AG10803 (cell line): ENCODE data around the gene CELSR1.

ENCODE experiments used
- DNase-seq: peaks from one replicate; pipeline ENCODE4 v3.0.0; 2010; ENCODE audit warnings: low read depth
- H3K4me3 ChIP-seq: 2 replicates; pipeline ENCODE4 v1.5.1; 2011; ENCODE audit warnings: mild to moderate bottlenecking, low read length, control low read depth
- CTCF ChIP-seq: conservative IDR thresholded peaks from 2 replicates; pipeline ENCODE4 v1.5.1; 2011; ENCODE audit warnings: mild to moderate bottlenecking, low read length, control low read depth, inconsistent platforms

The CELSR1 gene

DNA sequence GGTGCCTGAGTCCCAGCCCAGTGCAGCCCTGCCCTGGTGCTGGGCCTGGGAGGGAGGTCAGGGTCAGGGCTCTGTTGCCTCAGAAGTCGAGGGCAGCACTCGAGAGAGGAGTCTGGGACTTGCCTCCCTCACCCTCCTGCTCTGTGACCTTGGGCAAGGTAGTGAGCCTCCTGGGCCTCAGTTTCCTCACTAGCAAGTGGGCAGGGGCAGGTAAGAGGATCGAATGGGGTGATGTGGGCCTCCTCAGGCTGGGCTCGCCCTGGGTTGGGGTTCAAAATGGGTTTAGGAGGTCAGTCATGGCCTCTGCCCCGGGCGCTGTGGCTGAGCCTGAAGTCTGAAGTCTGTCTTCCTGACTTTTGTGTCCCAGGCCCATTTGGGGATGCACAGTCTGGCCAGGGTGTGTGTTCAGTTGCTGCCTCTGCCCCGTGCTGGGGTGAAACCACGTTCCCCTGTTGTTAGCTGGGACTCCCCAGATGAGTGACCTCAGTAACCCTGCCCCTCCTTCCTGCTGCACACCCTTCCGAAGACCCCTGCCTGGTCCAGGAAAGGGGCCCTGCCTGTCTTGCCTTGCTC is 40.9 kb upstream of the CELSR1 start:
- DNase-seq: no peak
- TF ChIP-seq CTCF: no peak
- H3K4me3 ChIP-seq: peak overlapping the region; percentile 72

DNA sequence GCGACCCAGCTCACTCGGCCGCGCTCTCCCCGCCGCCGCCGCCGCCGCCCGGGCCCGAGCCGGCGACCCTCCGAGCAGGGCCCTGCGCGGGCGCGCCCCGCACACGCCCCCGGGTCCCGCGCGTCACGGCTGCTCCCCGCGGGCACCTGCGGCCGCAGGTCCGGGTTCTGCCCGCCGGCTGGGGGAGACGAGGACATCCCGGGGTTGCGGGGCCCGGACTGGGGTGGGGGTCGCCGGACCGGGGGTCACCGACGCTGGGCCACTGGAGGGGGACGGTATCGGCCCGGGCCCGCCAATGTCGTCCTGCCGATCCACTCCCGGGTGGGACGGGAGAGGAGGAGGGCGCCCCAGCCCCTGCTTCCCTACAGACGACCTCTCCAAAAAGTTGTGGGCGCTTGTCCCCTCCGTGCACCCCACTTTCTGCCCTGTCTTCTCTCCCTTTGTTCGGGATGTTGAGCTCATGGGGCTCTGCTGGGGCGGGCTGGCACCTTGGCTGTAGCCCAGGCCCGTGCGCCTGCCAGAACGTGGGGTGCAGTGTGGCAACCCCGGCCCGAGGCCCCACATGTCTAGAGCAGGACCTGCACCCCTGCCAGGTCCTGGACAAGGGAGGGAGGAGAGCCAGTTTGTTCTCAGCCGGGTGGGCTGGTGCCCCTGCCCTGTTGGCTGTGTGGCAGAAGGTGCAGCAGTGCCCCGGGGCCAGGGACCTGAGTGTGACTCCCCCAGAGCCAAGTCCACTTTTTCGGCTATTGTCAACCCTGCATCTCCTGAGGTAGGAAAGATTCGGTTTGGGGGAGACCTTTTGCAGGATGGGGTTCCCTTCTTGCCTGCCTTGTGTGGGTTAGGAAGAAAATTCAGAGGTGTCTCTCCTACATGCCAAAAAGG is 40.2 kb upstream of the CELSR1 start:
- no peak for DNase-seq
- no peak for TF ChIP-seq CTCF
- peak overlapping the region; percentile 72 for H3K4me3 ChIP-seq

- peak overlapping the region; percentile 72 for H3K4me3 ChIP-seq
- no peak for TF ChIP-seq CTCF
- DNase-seq: peak; percentile 44
Measured at GRCh38 chr22:46576556-46577367, 39.3 kb upstream of the CELSR1 start.

GRCh38 chr22:46575911-46576555 is 38.6 kb upstream of the CELSR1 start:
- H3K4me3 ChIP-seq: peak overlapping the region; percentile 52
- DNase-seq: no peak
- TF ChIP-seq CTCF: no peak

DNA sequence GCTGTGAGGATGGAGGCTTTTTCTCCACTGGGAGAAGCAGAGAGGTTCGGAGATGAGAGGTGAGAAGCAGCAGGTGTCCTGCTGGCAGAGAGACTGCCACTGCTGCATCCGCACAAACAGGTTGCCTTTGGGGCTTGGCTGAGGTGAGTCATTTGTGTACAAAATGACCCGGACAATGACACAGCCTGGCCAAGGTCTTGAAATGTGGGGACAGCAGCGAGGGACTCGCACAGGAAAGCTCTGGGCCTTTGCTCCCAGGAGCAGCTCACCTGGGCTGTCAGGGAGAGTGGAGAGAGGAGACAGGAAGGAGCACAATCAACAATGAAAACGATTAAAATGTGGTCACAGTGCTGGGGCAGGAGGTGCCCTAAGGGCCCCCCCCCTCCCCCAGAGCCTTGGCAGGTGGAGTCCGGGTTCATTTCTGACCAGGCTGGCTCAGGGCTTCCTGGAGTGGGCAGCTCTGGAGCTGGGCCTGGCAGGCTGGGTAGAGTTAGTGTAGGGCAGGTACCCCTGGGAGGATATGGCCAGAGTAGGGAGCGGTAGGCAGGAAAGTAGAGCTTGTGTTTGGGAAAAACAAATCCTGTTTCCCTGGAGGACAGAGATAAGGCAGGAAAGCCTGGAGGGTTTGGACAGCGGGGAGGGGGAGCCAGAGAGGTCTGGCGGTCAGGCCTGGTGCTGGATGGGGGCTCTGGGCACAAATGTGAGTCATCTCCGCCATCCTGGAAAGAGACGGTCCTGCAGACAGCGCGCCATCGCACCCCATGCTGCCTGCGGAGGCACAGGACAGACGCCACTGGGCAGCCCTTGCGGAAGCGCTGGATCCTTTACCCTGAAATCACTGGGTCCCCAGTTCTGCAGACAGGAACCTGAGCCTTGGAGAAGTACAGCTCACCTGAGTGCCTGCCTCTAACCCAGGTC is 37.8 kb upstream of the CELSR1 start:
- no peak overlapping the region for H3K4me3 ChIP-seq

More for the DNA sequence above, 37.8 kb upstream of the CELSR1 start:
- DNase-seq: no peak
- no peak for TF ChIP-seq CTCF
